Transverse colon (tissue), 3 donors: ENCODE measurements around the gene GNG13.

ENCODE experiments used
- CTCF ChIP-seq, 5 experiments: fragments of 200-600 bp in 3 of 5; fragments of 450-650 bp in 2 of 5; sonication (generic) in 3 of 5; IDR thresholded peaks; 1 replicate in 2 of 5; 2 replicates in 3 of 5; pipeline ENCODE4 v1.5.1; 2016 to 2017; ENCODE audit warnings: antibody characterized with exemption in 5 of 5, inconsistent platforms in 3 of 5, mild to moderate bottlenecking in 2 of 5, moderate library complexity in 1 of 5
- EP300 ChIP-seq: sonication (generic); formaldehyde crosslinking; IDR thresholded peaks from one replicate; pipeline ENCODE4 v1.6.1; 2017; ENCODE audit warnings: antibody characterized with exemption, low read depth

DNA sequence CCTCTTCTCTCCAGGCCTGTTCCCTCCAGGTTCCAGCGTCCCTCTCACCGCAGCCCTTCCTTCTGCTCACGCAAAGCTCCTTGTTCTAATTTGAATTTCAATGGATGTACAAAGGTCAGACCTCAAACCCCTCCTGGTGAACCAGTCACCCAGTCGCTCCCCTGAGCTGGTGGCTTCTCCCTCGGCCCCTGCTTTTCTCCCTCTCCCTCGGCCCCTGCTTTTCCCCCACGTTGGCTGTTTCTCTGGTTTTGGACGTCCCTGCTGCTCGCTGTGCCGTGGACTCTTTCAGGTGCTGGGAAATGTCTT, 48.6 kb downstream of the GNG13 start:
- TF ChIP-seq CTCF (IDR thresholded peaks at IDR 0.05) (no peak), EP300 (no peak)
